ENCODE measurements around the gene KIF12.

KIF12 gene

GRCh38 chr9:114080195-114080772, 18.8 kb downstream of the KIF12 start:
- FAIRE-seq (no peak), DNase-seq (ENCODE audit: insufficient read length) (no peak)
- no peak for TF ChIP-seq POLR2AphosphoS5 (IDR thresholded peaks at IDR 0.05; ENCODE audit: low read depth, low read length)
- no peak for TF ChIP-seq TAF1 (IDR thresholded peaks at IDR 0.05; ENCODE audit: borderline replicate concordance, low read depth, low read length)
- TF ChIP-seq POLR2A (IDR thresholded peaks at IDR 0.05; ENCODE audit: low read depth, low read length), result no peak

GRCh38 chr9:114078781-114079156, 20.3 kb downstream of the KIF12 start:
- DNase-seq (ENCODE audit: insufficient read length) (no peak), FAIRE-seq (no peak)
- TF ChIP-seq POLR2AphosphoS5 (IDR thresholded peaks at IDR 0.05; ENCODE audit: low read depth, low read length), result no peak
- no peak for TF ChIP-seq POLR2A (IDR thresholded peaks at IDR 0.05; ENCODE audit: low read depth, low read length)
- no peak for TF ChIP-seq TAF1 (IDR thresholded peaks at IDR 0.05; ENCODE audit: borderline replicate concordance, low read depth, low read length)

- FAIRE-seq, result no peak
- no peak for DNase-seq (ENCODE audit: insufficient read length)
- TF ChIP-seq TAF1 (IDR thresholded peaks at IDR 0.05; ENCODE audit: borderline replicate concordance, low read depth, low read length) (no peak), POLR2A (IDR thresholded peaks at IDR 0.05; ENCODE audit: low read depth, low read length) (no peak), POLR2AphosphoS5 (IDR thresholded peaks at IDR 0.05; ENCODE audit: low read depth, low read length) (no peak)
Observed at GRCh38 chr9:114078021-114078780, 20.9 kb downstream of the KIF12 start, which contains the start of gene AMBP. Gene AMBP, minus strand, starts transcription at chr9:114078300. Its CDS starts 91 bp downstream, at chr9:114078209.

GRCh38 chr9:114077162-114077837, 21.8 kb downstream of the KIF12 start:
- no peak for DNase-seq (ENCODE audit: insufficient read length)
- TF ChIP-seq POLR2A (IDR thresholded peaks at IDR 0.05; ENCODE audit: low read depth, low read length), result no peak
- TF ChIP-seq TAF1 (IDR thresholded peaks at IDR 0.05; ENCODE audit: borderline replicate concordance, low read depth, low read length), result no peak
- no peak for TF ChIP-seq POLR2AphosphoS5 (IDR thresholded peaks at IDR 0.05; ENCODE audit: low read depth, low read length)
- no peak for FAIRE-seq

GRCh38 chr9:114076237-114077161, 22.6 kb downstream of the KIF12 start:
- FAIRE-seq, result no peak
- no peak for DNase-seq (ENCODE audit: insufficient read length)
- TF ChIP-seq TAF1 (IDR thresholded peaks at IDR 0.05; ENCODE audit: borderline replicate concordance, low read depth, low read length) (no peak), POLR2A (IDR thresholded peaks at IDR 0.05; ENCODE audit: low read depth, low read length) (no peak), POLR2AphosphoS5 (IDR thresholded peaks at IDR 0.05; ENCODE audit: low read depth, low read length) (no peak)

DNA sequence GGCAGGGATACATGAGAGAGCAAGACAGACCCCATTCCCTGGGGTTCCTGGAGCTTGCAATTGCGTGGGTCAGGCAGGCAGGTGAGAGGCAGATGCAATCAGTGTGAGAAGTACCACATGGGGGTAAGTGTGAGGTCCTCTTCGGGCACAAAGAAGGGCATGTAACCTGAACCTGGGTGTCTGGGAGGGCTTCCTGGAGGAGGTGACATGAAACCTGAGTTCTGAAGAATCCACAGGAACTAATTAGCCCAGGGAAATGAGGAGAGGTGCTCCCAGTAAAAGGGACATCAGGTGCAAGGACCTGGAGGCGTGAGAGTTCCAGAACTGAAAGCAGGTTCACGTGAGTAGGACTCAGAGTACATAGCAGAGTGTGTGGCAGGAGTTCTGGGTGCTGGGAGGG, 23.5 kb downstream of the KIF12 start:
- FAIRE-seq, result no peak
- TF ChIP-seq POLR2A (IDR thresholded peaks at IDR 0.05; ENCODE audit: low read depth, low read length) (no peak), TAF1 (IDR thresholded peaks at IDR 0.05; ENCODE audit: borderline replicate concordance, low read depth, low read length) (no peak), POLR2AphosphoS5 (IDR thresholded peaks at IDR 0.05; ENCODE audit: low read depth, low read length) (no peak)

DNA sequence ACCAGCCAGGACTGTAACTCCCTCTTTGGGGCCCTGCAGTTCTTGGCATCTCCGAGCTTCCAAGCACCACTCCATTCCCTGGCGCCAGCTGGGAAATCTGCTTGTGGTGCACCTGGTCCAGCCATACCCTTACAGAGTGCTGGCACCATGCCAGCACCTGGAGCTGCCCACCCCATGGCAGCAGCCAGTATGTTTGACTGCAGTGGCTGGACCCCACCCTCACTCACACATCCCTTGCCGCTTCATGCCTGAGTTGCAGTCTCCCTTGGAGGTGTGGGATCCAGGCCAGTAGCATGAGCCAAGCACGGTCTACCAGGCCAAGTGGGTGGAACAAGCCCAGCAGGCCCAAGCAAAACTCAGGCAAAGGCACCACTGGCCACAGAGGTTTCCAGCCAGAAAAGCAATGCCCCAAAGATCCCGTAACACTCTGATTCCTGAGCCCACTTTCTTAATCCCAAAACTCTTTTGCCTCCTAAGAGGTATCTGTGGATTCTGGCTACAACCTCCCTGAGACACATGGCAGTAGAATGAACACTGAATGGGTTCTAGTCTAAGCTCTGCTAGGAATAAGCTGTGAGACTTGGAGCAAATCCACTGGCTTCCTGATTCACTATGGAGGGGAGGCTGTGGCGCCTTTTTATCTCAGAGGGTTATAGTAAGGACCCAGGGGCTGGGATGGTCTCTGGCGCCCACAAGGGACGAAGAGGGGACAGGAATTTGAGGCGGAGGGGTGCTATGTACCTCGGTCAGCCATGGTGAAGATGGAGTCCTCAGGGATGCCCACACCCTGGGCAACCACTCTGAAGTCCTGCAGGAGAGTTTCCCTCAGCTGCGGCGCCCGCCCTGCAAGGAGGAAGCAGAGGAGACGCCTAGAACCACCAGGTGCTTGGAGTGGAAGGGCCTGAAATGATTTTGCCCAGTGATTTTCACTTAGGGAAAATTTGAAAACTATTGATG, 26.6 kb downstream of the KIF12 start:
- FAIRE-seq, result no peak
- TF ChIP-seq POLR2A (IDR thresholded peaks at IDR 0.05; ENCODE audit: low read depth, low read length) (no peak), TAF1 (IDR thresholded peaks at IDR 0.05; ENCODE audit: borderline replicate concordance, low read depth, low read length) (no peak)
- DNase-seq (ENCODE audit: insufficient read length), result no peak

More for the DNA sequence above, 23.5 kb downstream of the KIF12 start:
- DNase-seq (ENCODE audit: insufficient read length), result no peak

GRCh38 chr9:114071197-114071795, 27.8 kb downstream of the KIF12 start:
- TF ChIP-seq POLR2A (IDR thresholded peaks at IDR 0.05; ENCODE audit: low read depth, low read length) (no peak), TAF1 (IDR thresholded peaks at IDR 0.05; ENCODE audit: borderline replicate concordance, low read depth, low read length) (no peak), POLR2AphosphoS5 (IDR thresholded peaks at IDR 0.05; ENCODE audit: low read depth, low read length) (no peak)
- FAIRE-seq, result no peak
- no peak for DNase-seq (ENCODE audit: insufficient read length)

- DNase-seq (ENCODE audit: insufficient read length) (no peak), FAIRE-seq (no peak)
- TF ChIP-seq POLR2A (IDR thresholded peaks at IDR 0.05; ENCODE audit: low read depth, low read length) (no peak), TAF1 (IDR thresholded peaks at IDR 0.05; ENCODE audit: borderline replicate concordance, low read depth, low read length) (no peak), POLR2AphosphoS5 (IDR thresholded peaks at IDR 0.05; ENCODE audit: low read depth, low read length) (no peak)
Observed at GRCh38 chr9:114070188-114071103, 28.6 kb downstream of the KIF12 start.

Measured in GM12892 (cell line).